HG03558 (cell line): ENCODE results near the gene GABPB2.

Experiments
- ATAC-seq: cut with Tn5 transposase; IDR thresholded peaks from one replicate; pipeline ENCODE4 v1.9.1; 2021; ENCODE audit warnings: moderate number of reproducible peaks; ENCODE audit not compliant: unreplicated experiment; ENCODE audit errors: extremely low read depth

The GABPB2 gene

DNA sequence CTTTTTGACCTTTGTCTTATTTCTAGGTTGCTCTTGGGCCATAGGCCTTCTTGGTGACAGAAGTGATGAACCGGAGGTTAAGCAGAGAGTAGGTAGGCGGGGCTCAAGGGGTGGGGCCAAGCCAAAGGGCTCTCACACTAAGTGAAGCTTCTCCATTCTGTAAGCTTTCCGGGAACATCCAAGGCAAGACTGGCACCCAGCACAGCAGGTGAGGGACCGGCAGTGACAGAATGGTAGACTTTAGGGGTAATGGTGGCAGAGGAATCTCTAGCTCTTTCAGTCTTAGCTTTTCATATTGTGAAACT is 85.9 kb downstream of the GABPB2 start, which contains the start of gene TNFAIP8L2:
Gene TNFAIP8L2 (plus strand): TSS at position 135 of the 305 bp plus-strand sequence. CDS start 2,049 bp downstream, outside the sequence.
- ATAC-seq = no peak

- no peak for ATAC-seq
Observed at GRCh38 chr1:151157067-151157531, 86.5 kb downstream of the GABPB2 start.

- no peak for ATAC-seq
Observed at GRCh38 chr1:151158326-151158725, 87.8 kb downstream of the GABPB2 start.

GRCh38 chr1:151158751-151159251 is 88.2 kb downstream of the GABPB2 start:
- no peak for ATAC-seq

- no peak for ATAC-seq
Observed at GRCh38 chr1:151159373-151159772, 88.8 kb downstream of the GABPB2 start.

DNA sequence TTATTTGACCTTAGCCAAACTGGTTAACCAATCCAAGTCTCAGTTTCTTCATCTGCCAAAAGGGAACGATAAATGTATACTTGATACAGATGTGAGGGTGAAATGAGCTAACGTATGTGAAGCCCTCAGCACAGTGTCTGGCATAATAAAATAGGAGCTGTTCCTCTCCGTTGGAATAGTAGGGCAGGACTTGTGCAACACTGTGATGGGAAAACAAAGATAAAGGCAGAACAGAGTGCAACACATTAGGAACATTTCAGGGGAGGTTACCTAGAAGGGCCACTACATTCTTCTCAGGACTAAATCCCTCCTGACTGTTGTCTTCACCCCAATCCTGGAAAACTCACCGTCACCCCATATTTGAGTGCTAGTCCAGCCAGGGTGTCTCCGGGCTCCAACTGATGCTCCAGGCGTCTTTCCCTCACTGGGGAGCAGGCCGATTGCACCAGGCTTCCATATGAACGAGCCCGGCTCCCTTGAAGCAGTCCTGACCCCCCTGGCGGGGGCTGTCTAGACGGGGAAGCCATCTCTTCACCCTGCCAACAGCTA is 94.2 kb downstream of the GABPB2 start:
- no peak for ATAC-seq

GRCh38 chr1:151165281-151165737 is 94.7 kb downstream of the GABPB2 start:
- no peak for ATAC-seq

DNA sequence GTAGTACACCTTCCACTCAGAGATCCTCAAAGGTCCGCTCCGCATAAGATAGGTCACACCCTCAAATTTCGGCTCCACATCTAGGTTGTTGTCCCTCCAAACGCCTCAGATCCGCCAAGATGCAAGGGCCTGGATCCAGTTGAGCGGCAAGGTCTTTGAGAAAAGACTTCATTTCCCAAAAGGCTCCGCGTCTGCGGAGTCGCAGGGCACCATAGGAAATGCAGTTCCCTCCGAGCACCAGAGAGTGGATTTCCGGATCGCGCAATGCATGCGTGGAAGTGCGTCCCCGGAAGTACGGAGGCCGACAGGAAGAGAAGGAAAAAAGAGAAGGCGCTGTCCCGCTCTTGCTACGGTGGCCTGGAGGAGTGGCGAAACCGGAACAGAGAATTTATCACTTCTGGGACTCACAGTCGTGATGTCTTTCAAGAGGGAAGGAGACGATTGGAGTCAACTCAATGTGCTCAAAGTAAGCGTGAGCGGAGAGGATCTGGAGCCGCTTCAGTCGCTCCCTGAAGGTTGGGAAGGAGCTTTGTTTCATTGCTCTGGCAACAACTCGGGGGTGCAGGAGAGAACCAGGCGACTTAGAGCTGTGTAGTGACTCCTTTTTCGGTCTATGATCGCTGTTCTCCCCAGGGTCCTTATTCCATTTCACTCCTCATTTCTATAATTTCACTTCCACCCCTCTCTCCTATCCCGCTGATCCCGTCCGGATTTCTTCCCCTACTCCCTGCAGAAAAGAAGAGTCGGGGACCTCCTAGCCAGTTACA is 95.4 kb downstream of the GABPB2 start, which contains the start of the genes LYSMD1 and SCNM1:
Gene LYSMD1 (minus strand): TSS at position 165 of the 767 bp plus-strand sequence. CDS start 644 bp downstream, outside the sequence.
Gene SCNM1 (plus strand): TSS at position 407 of the 767 bp plus-strand sequence. CDS start 9 bp downstream, at position 416.
- ATAC-seq = peak; percentile 66

GRCh38 chr1:151166505-151166956 is 96.0 kb downstream of the GABPB2 start:
- no peak for ATAC-seq

DNA sequence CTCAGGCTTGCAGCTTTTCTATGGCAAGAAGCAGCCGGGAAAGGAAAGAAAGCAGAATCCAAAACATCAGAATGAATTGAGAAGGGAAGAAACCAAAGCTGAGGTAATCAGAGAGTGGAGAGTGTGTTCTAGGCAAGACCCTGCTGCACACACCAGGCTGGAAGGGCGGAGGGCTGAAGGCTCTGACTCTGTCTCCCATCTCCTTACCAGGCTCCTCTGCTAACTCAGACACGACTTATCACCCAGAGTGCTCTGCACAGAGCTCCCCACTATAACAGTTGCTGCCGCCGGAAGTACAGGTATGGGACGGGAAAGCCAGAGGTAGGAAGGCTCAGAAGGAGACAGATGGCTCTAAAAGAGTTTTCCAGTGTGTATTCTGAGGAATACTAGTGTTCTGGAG is 96.6 kb downstream of the GABPB2 start:
- ATAC-seq = no peak

GRCh38 chr1:151171190-151171589 is 100.6 kb downstream of the GABPB2 start:
- no peak for ATAC-seq
